GM21381 (cell line): Measurements from ENCODE around the gene TTC28.

ENCODE experiments used
- ATAC-seq: cut with Tn5 transposase; IDR thresholded peaks from one replicate; pipeline ENCODE4 v1.9.1; 2021; ENCODE audit warnings: mild to moderate bottlenecking, moderate library complexity; ENCODE audit not compliant: unreplicated experiment

The TTC28 gene

GRCh38 chr22:28413612-28414399 is 265.8 kb downstream of the TTC28 start:
- ATAC-seq: no peak

- no peak for ATAC-seq
These were observed 267.5 kb downstream of the TTC28 start for GRCh38 chr22:28412109-28412508.

- ATAC-seq: no peak
These were observed 268.5 kb downstream of the TTC28 start for GRCh38 chr22:28411125-28411524.

- no peak for ATAC-seq
These were observed 269.4 kb downstream of the TTC28 start for GRCh38 chr22:28410050-28410816.

GRCh38 chr22:28408709-28409108 is 270.9 kb downstream of the TTC28 start:
- ATAC-seq: no peak

- ATAC-seq: no peak
These were observed 272.0 kb downstream of the TTC28 start for GRCh38 chr22:28407645-28408044.

GRCh38 chr22:28406246-28406645 is 273.4 kb downstream of the TTC28 start:
- no peak for ATAC-seq

- no peak for ATAC-seq
These were observed 274.1 kb downstream of the TTC28 start for GRCh38 chr22:28405588-28405987.

GRCh38 chr22:28402539-28402938 is 277.1 kb downstream of the TTC28 start:
- ATAC-seq: no peak

- ATAC-seq: no peak
These were observed 277.6 kb downstream of the TTC28 start for GRCh38 chr22:28402060-28402459.

- ATAC-seq: no peak
These were observed 280.7 kb downstream of the TTC28 start for GRCh38 chr22:28398981-28399380.

GRCh38 chr22:28398355-28398754 is 281.3 kb downstream of the TTC28 start:
- ATAC-seq: no peak

- ATAC-seq: no peak
These were observed 282.3 kb downstream of the TTC28 start for GRCh38 chr22:28397306-28397705.

GRCh38 chr22:28395920-28396753 is 283.5 kb downstream of the TTC28 start:
- no peak for ATAC-seq

- ATAC-seq: no peak
These were observed 284.1 kb downstream of the TTC28 start for GRCh38 chr22:28395520-28395919.

- no peak for ATAC-seq
These were observed 285.0 kb downstream of the TTC28 start for GRCh38 chr22:28394513-28395110.

GRCh38 chr22:28381429-28382167 is 298.0 kb downstream of the TTC28 start:
- no peak for ATAC-seq

- ATAC-seq: no peak
These were observed 299.7 kb downstream of the TTC28 start for GRCh38 chr22:28379951-28380350.

GRCh38 chr22:28379075-28379779 is 300.4 kb downstream of the TTC28 start:
- ATAC-seq: no peak
